GM19452 (cell line): ENCODE data around the gene SMPX.

Source experiments
- ATAC-seq: cut with Tn5 transposase; IDR thresholded peaks from one replicate; pipeline ENCODE4 v1.9.1; 2021; ENCODE audit not compliant: unreplicated experiment

SMPX gene

GRCh38 chrX:21744721-21745120, 13.2 kb downstream of the SMPX start:
- no peak for ATAC-seq

- ATAC-seq, result no peak
Observed at GRCh38 chrX:21744060-21744459, 13.9 kb downstream of the SMPX start.

GRCh38 chrX:21741869-21742701, 15.8 kb downstream of the SMPX start:
- ATAC-seq, result no peak

GRCh38 chrX:21741364-21741763, 16.6 kb downstream of the SMPX start:
- no peak for ATAC-seq

- ATAC-seq, result no peak
Observed at GRCh38 chrX:21740329-21741274, 17.3 kb downstream of the SMPX start.

GRCh38 chrX:21738950-21739287, 19.0 kb downstream of the SMPX start:
- no peak for ATAC-seq

GRCh38 chrX:21738210-21738949, 19.5 kb downstream of the SMPX start:
- ATAC-seq, result no peak

GRCh38 chrX:21735768-21736127, 22.2 kb downstream of the SMPX start:
- ATAC-seq, result no peak

GRCh38 chrX:21735038-21735767, 22.7 kb downstream of the SMPX start:
- no peak for ATAC-seq

- ATAC-seq, result no peak
Observed at GRCh38 chrX:21734175-21734574, 23.7 kb downstream of the SMPX start.

- no peak for ATAC-seq
Observed at GRCh38 chrX:21733705-21734104, 24.2 kb downstream of the SMPX start.

- ATAC-seq, result no peak
Observed at GRCh38 chrX:21730026-21730425, 27.9 kb downstream of the SMPX start.

GRCh38 chrX:21728276-21728968, 29.5 kb downstream of the SMPX start:
- no peak for ATAC-seq

- no peak for ATAC-seq
Observed at GRCh38 chrX:21725916-21726315, 32.0 kb downstream of the SMPX start.

GRCh38 chrX:21725496-21725895, 32.4 kb downstream of the SMPX start:
- no peak for ATAC-seq

- ATAC-seq, result no peak
Observed at GRCh38 chrX:21723814-21724213, 34.1 kb downstream of the SMPX start.

- ATAC-seq, result no peak
Observed at GRCh38 chrX:21723084-21723483, 34.8 kb downstream of the SMPX start.

GRCh38 chrX:21721195-21721594, 36.7 kb downstream of the SMPX start:
- ATAC-seq, result no peak

GRCh38 chrX:21718575-21718974, 39.3 kb downstream of the SMPX start:
- no peak for ATAC-seq

GRCh38 chrX:21717802-21718201, 40.1 kb downstream of the SMPX start:
- ATAC-seq, result no peak
